ENCODE measurements around the gene PLEKHG4B.

GRCh38 chr5:111171-111570 is 19.2 kb downstream of the PLEKHG4B start:
- TF ChIP-seq, protein P1, sequence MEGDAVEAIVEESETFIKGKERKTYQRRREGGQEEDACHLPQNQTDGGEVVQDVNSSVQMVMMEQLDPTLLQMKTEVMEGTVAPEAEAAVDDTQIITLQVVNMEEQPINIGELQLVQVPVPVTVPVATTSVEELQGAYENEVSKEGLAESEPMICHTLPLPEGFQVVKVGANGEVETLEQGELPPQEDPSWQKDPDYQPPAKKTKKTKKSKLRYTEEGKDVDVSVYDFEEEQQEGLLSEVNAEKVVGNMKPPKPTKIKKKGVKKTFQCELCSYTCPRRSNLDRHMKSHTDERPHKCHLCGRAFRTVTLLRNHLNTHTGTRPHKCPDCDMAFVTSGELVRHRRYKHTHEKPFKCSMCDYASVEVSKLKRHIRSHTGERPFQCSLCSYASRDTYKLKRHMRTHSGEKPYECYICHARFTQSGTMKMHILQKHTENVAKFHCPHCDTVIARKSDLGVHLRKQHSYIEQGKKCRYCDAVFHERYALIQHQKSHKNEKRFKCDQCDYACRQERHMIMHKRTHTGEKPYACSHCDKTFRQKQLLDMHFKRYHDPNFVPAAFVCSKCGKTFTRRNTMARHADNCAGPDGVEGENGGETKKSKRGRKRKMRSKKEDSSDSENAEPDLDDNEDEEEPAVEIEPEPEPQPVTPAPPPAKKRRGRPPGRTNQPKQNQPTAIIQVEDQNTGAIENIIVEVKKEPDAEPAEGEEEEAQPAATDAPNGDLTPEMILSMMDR (IDR thresholded peaks at IDR 0.05 in 8 of 11, conservative IDR thresholded peaks at IDR 0.05 in 3 of 11): no peak
- TF ChIP-seq POLR2AphosphoS5 (IDR thresholded peaks at IDR 0.05) (no peak), POLR2A (IDR thresholded peaks at IDR 0.05) (no peak)

All from spleen (tissue), 7 donors.